ENCODE data around the gene TRIM8. TPM values are rescaled to one million over a fixed set of nuclear protein-coding genes. Genes with fewer than 3 reads are reported as not detected.
A peak's percentile ranks its signal among the peaks of the same experiment; 100 is the strongest.

The TRIM8 gene
- total and polyA plus RNA-seq, 2 experiments from 2014 or later = 59.8 to 130 TPM

- H3K27me3 ChIP-seq = no peaks in the 10 kb centered on the region
- H3K4me1 ChIP-seq (ENCODE audit: low read depth) = peaks cover 10% of the 10 kb centered on the region
- H3K9me3 ChIP-seq (ENCODE audit: low read depth) = no peaks in the 10 kb centered on the region
- peak; percentile 48 to 57 for DNase-seq (ENCODE audit: low read depth in 1 of 2, low spot score in 1 of 2)
- TF ChIP-seq, protein P1, sequence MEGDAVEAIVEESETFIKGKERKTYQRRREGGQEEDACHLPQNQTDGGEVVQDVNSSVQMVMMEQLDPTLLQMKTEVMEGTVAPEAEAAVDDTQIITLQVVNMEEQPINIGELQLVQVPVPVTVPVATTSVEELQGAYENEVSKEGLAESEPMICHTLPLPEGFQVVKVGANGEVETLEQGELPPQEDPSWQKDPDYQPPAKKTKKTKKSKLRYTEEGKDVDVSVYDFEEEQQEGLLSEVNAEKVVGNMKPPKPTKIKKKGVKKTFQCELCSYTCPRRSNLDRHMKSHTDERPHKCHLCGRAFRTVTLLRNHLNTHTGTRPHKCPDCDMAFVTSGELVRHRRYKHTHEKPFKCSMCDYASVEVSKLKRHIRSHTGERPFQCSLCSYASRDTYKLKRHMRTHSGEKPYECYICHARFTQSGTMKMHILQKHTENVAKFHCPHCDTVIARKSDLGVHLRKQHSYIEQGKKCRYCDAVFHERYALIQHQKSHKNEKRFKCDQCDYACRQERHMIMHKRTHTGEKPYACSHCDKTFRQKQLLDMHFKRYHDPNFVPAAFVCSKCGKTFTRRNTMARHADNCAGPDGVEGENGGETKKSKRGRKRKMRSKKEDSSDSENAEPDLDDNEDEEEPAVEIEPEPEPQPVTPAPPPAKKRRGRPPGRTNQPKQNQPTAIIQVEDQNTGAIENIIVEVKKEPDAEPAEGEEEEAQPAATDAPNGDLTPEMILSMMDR (IDR thresholded peaks at IDR 0.05; ENCODE audit: low read depth, low read length) = no peak
- H3K36me3 ChIP-seq = no peaks in the 10 kb centered on the region
- peak overlapping the region; percentile 96 for H3K27ac ChIP-seq
- H3K4me3 ChIP-seq = peak overlapping the region; percentile 74
Observed at GRCh38 chr10:102642736-102643335, 1.4 kb upstream of the TRIM8 start.

- Histone ChIP-seq H3K27me3 (no peaks in the 10 kb centered on the region), H3K4me1 (ENCODE audit: low read depth) (peaks cover 13% of the 10 kb centered on the region), H3K36me3 (no peaks in the 10 kb centered on the region), H3K27ac (peak overlapping the region; percentile 96), H3K4me3 (peak overlapping the region; percentile 74), H3K9me3 (ENCODE audit: low read depth) (no peaks in the 10 kb centered on the region)
- TF ChIP-seq, protein P1 (IDR thresholded peaks at IDR 0.05; ENCODE audit: low read depth, low read length) = no peak
- peak; percentile 75 to 88 for DNase-seq (ENCODE audit: low read depth in 1 of 2, low spot score in 1 of 2)
Observed at GRCh38 chr10:102643336-102644065, 778 bp upstream of the TRIM8 start.

DNA sequence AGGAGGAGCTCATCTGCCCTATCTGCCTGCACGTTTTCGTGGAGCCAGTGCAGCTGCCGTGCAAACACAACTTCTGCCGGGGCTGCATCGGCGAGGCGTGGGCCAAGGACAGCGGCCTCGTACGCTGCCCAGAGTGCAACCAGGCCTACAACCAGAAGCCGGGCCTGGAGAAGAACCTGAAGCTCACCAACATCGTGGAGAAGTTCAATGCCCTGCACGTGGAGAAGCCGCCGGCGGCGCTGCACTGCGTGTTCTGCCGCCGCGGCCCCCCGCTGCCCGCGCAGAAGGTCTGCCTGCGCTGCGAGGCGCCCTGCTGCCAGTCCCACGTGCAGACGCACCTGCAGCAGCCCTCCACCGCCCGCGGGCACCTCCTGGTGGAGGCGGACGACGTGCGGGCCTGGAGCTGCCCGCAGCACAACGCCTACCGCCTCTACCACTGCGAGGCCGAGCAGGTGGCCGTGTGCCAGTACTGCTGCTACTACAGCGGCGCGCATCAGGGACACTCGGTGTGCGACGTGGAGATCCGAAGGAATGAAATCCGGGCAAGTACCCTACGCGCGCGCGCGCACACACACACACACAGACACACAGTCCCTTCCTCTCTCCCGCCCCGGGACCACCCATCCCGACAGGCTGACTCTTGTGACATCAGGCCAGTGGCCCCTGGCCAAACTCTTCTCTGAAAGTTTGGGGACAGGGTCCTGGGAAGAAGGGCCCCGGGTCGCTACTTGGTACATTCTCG lies 538 bp downstream of the TRIM8 start:
- peaks cover 26% of the 10 kb centered on the region for H3K4me1 ChIP-seq (ENCODE audit: low read depth)
- peak; percentile 75 to 85 for DNase-seq (ENCODE audit: low read depth in 1 of 2, low spot score in 1 of 2)
- peak overlapping the region; percentile 96 for H3K27ac ChIP-seq
- H3K9me3 ChIP-seq (ENCODE audit: low read depth) = no peaks in the 10 kb centered on the region
- no peaks in the 10 kb centered on the region for H3K36me3 ChIP-seq
- H3K27me3 ChIP-seq = no peaks in the 10 kb centered on the region
- peak overlapping the region; percentile 74 for H3K4me3 ChIP-seq
- TF ChIP-seq, protein P1 (IDR thresholded peaks at IDR 0.05; ENCODE audit: low read depth, low read length) = peak; percentile 58

DNA sequence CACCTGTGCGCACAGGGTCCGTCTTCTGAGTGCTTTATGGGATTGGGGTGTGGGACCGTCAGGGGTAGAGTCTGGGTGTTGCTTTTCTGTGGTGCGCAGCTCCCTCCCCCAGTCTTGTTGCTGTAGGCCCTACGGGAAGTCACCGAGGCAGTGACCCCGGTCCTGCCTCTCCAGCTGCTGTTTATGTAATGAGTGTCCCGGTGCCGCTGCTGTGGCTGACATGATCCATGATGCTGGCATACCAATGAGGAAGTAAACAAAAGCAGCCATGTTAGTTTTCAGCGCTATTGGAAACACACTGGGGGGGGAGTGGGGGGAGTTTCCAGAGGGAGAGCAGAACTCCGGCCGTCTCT lies 1.1 kb downstream of the TRIM8 start:
- TF ChIP-seq, protein P1 (IDR thresholded peaks at IDR 0.05; ENCODE audit: low read depth, low read length) = no peak
- peaks cover 31% of the 10 kb centered on the region for H3K4me1 ChIP-seq (ENCODE audit: low read depth)
- H3K9me3 ChIP-seq (ENCODE audit: low read depth) = no peaks in the 10 kb centered on the region
- H3K4me3 ChIP-seq = peak overlapping the region; percentile 74
- H3K36me3 ChIP-seq = no peaks in the 10 kb centered on the region
- peak in 1 of 2 donors; percentile 68 for DNase-seq (ENCODE audit: low read depth in 1 of 2, low spot score in 1 of 2)
- peak overlapping the region; percentile 96 for H3K27ac ChIP-seq
- no peaks in the 10 kb centered on the region for H3K27me3 ChIP-seq

GRCh38 chr10:102645741-102646609 lies 1.7 kb downstream of the TRIM8 start:
- Histone ChIP-seq H3K4me1 (ENCODE audit: low read depth) (peaks cover 33% of the 10 kb centered on the region), H3K27me3 (no peaks in the 10 kb centered on the region), H3K36me3 (no peaks in the 10 kb centered on the region), H3K4me3 (peak overlapping the region; percentile 74), H3K27ac (peak overlapping the region; percentile 96), H3K9me3 (ENCODE audit: low read depth) (no peaks in the 10 kb centered on the region)
- peak; percentile 68 to 97 for DNase-seq (ENCODE audit: low read depth in 1 of 2, low spot score in 1 of 2)
- TF ChIP-seq, protein P1 (IDR thresholded peaks at IDR 0.05; ENCODE audit: low read depth, low read length) = no peak
